GM19035 (cell line): Measurements from ENCODE around the gene EHD3.

ENCODE experiments used
- ATAC-seq: cut with Tn5 transposase; IDR thresholded peaks from one replicate; pipeline ENCODE4 v1.9.1; 2021; ENCODE audit not compliant: unreplicated experiment

The EHD3 gene

DNA sequence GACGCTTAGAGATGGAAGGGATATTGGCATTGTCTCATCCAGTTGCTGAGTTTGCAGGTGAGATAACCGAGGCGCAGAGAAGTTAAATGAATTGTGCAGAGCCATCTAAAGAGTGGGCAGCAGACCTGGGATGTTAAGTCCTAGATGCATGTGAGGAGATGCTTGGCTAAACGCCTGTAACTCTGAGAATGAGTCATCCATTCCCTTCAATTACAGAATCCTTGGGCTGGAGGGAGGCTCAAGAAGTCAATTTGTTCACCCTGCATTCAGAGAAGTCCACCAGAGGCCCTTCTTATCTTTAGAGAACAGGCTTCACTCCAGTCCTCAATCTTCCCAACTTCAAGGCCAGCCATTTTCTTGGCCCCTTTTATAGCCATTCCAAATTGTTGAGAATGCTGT lies 1.6 kb downstream of the EHD3 start:
- ATAC-seq = no peak

DNA sequence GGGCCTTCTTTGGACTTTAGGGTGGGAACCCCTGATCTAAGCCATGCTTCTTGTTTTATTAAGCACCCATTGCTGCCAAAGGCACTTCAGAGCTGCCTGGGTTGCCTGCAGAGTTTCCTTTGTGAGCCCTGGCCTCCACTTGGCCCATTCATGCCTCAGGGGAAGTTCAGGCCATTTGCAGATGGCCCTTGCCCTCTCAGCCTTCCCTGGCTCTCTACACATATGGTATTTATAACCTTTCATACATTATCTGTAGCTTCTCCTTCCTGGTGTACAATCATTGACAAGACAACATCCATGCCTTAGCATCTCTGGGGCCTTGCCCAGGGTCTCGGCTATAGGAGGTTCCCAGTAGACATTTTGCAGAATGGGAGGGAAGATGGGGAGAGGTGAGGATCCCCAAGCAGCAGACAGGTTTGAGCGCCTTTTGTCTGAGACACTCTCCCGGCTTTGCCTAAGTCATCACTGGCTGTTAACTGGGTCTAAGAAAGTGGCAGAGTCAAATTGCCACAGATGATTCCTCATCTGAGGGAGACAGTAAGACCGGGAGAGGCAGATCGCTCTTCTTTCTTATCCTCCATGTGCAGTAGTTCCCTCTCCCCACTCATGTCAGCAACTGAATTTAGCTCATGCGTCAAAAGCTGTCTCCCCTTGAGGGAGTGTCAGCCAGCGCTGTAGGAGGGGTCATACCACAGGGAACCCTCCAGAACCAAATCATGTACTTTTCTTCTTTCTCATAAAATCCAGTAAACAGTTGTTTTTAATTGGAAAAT lies 2.7 kb downstream of the EHD3 start:
- no peak for ATAC-seq

GRCh38 chr2:31237348-31238017 lies 3.5 kb downstream of the EHD3 start:
- no peak for ATAC-seq

DNA sequence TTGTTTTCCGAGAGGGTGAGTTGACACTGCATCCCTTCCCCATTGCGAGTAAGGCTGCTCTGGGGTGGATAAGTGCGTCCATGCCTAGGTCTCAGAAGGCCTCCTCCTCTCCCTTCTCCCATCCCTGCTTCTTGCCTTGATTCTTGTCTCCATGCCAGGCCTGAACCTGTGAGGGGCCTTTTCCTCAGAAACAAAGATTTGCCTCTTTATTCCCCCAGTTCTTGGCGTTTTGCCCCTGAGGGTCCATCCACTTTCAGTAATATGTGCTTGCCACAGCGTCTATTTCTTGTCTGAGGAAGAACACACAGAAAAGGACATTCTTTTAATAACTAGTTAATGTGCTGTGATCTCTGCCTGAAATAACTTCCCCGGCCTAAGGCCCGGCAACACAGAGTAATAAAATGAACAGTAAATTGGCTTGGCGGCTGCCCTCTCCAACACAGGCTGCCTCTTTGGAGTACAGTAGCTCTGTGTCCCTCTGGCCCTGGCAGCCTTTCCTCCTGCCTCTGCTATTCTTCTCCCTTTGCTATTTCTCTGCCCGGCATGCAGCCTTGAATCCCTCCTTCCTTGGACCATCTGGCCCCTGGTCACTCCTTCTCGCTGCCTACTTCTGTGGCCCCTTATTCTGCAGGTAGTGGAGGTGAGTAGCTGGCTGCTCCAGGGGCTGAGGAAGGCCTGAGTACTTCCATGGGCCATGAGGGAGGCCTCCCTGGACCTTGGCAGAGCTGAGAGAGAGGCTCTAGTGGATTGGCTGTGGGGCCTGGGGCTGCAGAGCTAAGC lies 4.4 kb downstream of the EHD3 start:
- ATAC-seq = no peak

DNA sequence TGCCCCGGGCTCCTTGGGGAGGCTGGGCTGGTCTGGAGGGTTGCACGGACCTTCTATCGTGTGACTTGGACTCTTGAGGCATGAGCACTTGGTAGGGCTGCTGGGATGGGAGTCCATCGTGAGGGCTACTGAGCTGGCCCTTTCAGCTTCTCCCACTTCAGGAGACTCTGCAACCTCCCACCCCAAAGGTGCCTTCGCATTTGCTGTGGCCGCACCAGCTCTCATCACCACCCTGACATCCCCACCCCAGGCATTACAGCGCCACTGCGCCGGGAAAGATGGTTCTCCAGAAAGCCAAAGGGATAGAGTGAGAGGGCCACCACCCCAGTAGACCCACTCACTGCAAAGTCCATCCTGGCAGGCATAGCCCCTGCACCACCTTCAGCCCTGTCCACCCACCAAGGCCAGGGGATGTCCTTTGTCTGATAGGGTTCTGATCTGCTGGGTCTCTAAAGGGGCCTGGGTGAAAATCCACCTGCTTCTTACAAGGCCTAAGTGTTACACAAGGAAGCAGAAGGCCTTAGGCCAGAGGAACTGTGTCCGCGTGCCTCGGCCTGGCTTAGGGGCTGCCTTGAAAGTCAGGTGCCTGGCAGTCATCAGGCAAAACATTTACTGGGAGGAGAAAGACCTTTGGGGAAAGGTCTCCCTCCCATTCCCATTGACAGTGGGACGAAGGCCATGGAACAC lies 5.1 kb downstream of the EHD3 start:
- ATAC-seq = no peak

GRCh38 chr2:31239593-31240177 lies 5.7 kb downstream of the EHD3 start:
- no peak for ATAC-seq

GRCh38 chr2:31240381-31241365 lies 6.7 kb downstream of the EHD3 start:
- no peak for ATAC-seq

DNA sequence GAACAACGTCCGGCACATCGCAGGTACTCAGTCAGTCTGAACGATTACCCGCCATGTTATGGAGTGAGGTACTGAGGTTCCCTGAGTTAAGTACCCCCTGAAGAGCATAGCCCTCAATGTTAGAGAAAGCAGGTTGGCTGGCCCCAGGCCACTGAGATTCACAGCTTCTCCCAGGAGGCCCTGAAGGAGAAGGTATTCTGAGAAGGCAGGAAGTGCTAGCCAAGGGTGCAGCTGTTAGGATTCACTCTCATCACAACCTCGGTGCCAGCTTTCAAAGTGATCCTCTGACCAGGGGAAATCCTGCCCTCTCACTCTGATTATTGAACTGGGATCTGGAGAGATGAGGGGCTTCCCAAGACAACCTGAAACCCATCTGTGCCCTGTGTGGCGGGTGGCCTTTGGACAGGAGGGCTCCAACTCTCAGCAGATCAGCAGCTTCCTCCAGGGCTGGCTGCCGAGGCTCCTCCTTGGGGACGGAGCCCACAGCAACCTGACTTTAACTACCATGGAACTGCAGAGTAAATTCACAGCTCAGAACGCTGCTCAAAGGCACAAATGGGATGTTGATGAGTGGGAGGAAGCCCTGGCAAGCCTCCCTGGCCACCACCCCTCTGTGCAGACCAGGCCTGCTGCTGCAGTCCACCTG lies 7.8 kb downstream of the EHD3 start:
- no peak for ATAC-seq

GRCh38 chr2:31243053-31243452 lies 9.1 kb downstream of the EHD3 start:
- ATAC-seq = no peak

GRCh38 chr2:31244101-31244500 lies 10.1 kb downstream of the EHD3 start:
- no peak for ATAC-seq

- ATAC-seq = no peak
Observed at GRCh38 chr2:31246184-31246852, 12.4 kb downstream of the EHD3 start.

DNA sequence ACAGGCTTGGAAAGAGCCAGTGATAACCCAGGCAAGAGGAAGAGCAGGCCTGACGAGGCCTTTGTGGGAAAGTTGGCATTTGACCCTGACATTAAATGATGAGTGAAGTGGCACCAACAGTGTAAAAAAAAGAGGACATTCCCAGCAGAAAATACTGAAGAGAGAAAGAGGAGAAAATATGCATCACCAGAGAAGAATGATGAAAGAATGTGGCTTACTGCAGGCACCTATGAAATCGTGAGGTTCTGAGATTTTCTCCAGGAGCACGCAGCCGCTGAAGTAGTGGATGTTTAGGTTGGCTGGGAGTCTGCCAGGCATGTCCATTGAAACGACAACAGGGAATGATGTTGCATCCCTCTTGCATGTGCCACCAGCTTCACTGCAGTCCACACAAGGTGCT lies 13.8 kb downstream of the EHD3 start:
- no peak for ATAC-seq

DNA sequence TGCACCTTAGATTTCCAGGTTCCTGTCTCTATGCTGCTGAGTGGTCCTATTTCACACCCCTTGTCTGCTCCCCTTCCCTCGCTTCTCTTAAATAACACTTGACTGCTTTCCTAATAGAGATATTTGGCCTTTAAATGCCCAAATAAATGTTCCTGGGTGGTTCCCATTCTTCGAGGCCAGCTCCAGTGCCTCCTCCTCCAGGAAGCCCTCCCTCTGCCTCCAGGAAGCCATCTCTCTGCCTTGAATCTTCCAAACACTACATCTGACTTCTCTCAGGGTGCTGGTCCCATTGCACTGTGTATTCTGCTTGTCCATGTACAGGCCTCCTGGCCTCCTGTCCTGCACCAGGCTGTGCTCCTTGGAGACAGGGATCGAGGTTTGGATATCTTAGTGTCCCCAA lies 14.2 kb downstream of the EHD3 start:
- no peak for ATAC-seq

DNA sequence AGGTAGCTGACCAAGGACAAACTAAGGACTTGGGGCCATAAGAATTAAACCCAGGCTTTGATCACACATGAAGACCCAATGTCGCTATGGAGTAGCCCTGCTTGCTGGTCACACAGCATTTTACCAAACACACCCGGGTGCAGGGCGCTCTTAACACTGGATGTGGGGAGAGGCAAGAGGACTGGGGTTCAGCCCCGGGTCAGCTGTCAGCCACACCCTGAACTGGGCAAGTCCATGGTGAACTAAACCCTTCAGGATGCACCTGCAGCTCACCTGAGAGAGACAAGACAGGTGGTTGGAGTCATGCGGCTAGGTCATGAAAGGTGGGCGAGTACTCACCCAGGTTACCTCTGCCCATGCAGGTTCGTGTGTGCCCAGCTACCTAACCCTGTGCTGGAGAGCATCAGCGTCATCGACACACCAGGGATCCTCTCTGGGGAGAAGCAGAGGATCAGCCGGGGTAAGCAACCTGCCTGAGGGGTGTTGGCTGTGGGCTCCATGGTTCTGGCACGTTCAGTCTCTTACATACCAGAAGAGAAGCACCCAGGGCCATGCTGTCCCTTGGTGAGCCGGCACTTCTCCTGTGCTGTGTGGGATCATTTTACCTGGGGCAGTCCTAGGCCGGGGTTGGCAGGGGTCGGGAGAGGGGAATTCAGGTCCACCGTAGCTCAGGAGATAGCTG lies 15.2 kb downstream of the EHD3 start:
- no peak for ATAC-seq

GRCh38 chr2:31251018-31251417 lies 17.1 kb downstream of the EHD3 start:
- no peak for ATAC-seq

DNA sequence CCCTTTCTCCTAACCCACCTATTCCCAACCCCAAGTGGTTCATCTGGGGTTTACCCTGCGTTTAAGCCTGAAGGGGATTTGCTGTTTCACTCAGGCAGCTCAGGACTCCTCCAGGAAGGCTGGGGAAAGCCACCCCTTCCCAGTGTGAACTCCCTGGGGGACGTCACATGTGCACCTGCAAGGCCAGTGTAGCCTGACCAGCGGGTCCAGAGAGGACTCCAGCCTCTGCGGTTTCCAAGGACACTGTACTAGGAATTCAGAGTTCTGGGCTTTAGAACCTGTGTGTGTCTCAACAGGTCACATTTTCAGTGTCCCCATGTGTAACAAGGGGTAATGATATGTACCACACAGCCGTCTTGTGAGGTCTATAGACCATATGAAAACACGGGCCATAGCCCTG lies 17.9 kb downstream of the EHD3 start:
- no peak for ATAC-seq

DNA sequence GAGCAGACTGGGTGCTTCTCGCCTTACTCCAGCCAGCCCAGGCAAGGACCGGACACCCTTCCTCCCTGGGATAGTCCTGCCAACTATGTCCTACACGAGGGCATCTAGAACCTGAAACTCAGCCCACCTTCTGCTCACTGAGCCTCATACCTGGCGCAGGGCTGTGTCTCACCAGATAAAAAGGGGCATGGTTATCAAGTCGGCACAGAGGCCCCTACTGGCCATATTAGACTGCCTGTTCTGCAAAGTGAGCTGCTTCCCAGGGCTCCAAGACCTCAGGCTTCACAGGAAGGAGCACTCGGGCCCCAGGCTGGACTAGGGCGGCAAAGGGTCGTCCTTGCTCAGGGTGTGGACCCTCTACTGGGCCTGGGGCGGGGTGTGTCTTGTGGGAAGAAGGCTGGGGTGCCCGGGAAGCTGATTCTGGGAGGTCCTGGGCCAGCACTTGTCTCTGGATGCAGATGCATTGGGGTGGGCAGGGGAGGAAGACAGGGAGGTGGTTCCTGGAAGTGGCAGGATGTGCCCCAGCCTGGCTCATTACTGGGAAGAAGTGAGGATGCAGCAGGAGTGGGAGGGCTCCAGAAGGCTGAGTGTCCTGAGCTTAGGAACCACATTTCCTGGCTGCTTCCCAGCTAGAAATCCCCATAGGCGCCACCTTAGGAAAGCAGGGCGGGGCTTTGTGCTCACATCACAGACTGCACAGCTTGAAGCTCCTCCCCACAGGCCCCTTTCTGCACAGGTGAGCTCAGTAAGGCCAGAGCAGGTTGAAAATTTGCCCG lies 19.6 kb downstream of the EHD3 start:
- ATAC-seq = no peak
